ENCODE measurements around the gene CCDC24. TPM values are rescaled to one million over a fixed set of nuclear protein-coding genes. Genes with fewer than 3 reads are reported as not detected.

The CCDC24 gene
- total and polyA plus RNA-seq, 9 of the 15 experiments (the other 6 are each of a cell fraction or from before 2014, with no cell fraction given) = 0.31 to 4.5 (median 1.5) TPM

DNA sequence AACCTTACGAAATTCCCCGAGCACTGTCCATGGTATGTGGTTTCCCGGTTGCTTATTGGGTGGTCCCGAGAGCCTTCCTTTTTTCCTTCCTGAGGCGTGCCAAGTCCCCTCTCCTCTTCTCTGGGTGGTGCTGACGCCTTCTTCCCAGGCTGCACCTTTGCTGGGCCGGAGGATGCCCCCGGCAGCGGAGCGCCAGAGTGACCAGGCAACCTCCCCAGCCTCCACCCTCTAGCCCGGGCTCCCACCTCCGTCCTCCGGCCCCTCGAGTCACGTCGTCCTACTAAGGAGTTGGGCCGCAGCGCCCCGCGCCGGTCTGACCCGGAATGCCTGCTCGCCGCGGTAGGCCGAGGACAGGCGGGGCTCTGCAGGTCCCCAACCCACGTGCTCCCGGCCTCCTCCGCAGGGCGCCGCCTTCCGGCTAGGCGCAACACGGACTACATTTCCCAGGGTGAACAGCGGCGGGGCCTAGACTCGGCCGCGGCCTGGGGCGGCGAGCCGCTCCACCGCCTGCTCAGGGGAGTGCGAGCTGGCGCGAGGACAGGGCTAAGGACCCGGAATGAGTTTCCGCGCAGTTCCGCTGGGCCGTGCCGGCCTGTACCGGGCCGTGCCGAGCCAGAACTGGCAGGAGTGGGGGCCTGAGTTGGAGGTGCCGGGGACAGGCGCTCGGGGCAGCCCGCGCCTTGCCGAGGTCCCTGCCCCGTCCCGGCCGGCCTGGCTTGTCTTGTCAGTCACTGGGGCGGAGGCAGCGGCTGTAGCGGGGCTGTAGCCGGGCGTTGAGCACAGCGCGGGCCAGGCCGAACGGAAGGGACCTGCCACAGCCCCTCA is 45.0 kb upstream of the CCDC24 start, which contains the start of gene IPO13 (continued):
- TF ChIP-seq, protein P1, sequence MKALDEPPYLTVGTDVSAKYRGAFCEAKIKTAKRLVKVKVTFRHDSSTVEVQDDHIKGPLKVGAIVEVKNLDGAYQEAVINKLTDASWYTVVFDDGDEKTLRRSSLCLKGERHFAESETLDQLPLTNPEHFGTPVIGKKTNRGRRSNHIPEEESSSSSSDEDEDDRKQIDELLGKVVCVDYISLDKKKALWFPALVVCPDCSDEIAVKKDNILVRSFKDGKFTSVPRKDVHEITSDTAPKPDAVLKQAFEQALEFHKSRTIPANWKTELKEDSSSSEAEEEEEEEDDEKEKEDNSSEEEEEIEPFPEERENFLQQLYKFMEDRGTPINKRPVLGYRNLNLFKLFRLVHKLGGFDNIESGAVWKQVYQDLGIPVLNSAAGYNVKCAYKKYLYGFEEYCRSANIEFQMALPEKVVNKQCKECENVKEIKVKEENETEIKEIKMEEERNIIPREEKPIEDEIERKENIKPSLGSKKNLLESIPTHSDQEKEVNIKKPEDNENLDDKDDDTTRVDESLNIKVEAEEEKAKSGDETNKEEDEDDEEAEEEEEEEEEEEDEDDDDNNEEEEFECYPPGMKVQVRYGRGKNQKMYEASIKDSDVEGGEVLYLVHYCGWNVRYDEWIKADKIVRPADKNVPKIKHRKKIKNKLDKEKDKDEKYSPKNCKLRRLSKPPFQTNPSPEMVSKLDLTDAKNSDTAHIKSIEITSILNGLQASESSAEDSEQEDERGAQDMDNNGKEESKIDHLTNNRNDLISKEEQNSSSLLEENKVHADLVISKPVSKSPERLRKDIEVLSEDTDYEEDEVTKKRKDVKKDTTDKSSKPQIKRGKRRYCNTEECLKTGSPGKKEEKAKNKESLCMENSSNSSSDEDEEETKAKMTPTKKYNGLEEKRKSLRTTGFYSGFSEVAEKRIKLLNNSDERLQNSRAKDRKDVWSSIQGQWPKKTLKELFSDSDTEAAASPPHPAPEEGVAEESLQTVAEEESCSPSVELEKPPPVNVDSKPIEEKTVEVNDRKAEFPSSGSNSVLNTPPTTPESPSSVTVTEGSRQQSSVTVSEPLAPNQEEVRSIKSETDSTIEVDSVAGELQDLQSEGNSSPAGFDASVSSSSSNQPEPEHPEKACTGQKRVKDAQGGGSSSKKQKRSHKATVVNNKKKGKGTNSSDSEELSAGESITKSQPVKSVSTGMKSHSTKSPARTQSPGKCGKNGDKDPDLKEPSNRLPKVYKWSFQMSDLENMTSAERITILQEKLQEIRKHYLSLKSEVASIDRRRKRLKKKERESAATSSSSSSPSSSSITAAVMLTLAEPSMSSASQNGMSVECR (CRISPR knock-in tag; IDR thresholded peaks at IDR 0.05) = peak; percentile 99
- 0 out of 2 replicates have a peak, but pooled peaks have one; percentile 76 for TF ChIP-seq ZNF232 (CRISPR knock-in tag; IDR thresholded peaks at IDR 0.05)
- no peak for TF ChIP-seq SRSF1 (IDR thresholded peaks at IDR 0.05; ENCODE audit: low read depth, low read length)
- TF ChIP-seq NR2F6 (CRISPR knock-in tag; IDR thresholded peaks at IDR 0.05) = no peak
- TF ChIP-seq RAD21 (CRISPR knock-in tag; conservative IDR thresholded peaks at IDR 0.05 in 1 of 2, IDR thresholded peaks at IDR 0.05 in 1 of 2) = peak; percentile 67 to 76
- TF ChIP-seq, protein P2, sequence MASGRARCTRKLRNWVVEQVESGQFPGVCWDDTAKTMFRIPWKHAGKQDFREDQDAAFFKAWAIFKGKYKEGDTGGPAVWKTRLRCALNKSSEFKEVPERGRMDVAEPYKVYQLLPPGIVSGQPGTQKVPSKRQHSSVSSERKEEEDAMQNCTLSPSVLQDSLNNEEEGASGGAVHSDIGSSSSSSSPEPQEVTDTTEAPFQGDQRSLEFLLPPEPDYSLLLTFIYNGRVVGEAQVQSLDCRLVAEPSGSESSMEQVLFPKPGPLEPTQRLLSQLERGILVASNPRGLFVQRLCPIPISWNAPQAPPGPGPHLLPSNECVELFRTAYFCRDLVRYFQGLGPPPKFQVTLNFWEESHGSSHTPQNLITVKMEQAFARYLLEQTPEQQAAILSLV (tag; IDR thresholded peaks at IDR 0.05) = no peak
- TF ChIP-seq POLR2AphosphoS5 (IDR thresholded peaks at IDR 0.05; ENCODE audit: control insufficient read depth, insufficient read depth, low read depth, low read length) = peak; percentile 59; the same call in 1 of the 2 replicates
- TF ChIP-seq, protein P3, sequence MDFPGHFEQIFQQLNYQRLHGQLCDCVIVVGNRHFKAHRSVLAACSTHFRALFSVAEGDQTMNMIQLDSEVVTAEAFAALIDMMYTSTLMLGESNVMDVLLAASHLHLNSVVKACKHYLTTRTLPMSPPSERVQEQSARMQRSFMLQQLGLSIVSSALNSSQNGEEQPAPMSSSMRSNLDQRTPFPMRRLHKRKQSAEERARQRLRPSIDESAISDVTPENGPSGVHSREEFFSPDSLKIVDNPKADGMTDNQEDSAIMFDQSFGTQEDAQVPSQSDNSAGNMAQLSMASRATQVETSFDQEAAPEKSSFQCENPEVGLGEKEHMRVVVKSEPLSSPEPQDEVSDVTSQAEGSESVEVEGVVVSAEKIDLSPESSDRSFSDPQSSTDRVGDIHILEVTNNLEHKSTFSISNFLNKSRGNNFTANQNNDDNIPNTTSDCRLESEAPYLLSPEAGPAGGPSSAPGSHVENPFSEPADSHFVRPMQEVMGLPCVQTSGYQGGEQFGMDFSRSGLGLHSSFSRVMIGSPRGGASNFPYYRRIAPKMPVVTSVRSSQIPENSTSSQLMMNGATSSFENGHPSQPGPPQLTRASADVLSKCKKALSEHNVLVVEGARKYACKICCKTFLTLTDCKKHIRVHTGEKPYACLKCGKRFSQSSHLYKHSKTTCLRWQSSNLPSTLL (IDR thresholded peaks at IDR 0.05) = no peak
- peak; percentile 95 for TF ChIP-seq CTBP1 (IDR thresholded peaks at IDR 0.05; ENCODE audit: borderline replicate concordance)
- TF ChIP-seq GTF2F1 (IDR thresholded peaks at IDR 0.05; ENCODE audit: low read depth, low read length) = no peak
- TF ChIP-seq, protein P4, sequence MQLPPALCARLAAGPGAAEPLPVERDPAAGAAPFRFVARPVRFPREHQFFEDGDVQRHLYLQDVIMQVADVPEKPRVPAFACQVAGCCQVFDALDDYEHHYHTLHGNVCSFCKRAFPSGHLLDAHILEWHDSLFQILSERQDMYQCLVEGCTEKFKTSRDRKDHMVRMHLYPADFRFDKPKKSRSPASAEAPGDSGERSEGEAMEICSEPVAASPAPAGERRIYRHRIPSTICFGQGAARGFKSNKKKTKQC (CRISPR knock-in tag; IDR thresholded peaks at IDR 0.05) = peak; percentile 67; the same call in 1 of the 2 replicates
- peak; percentile 95 for TF ChIP-seq TARDBP (IDR thresholded peaks at IDR 0.05)
- 0 out of 2 replicates have a peak, but pooled peaks have one; percentile 64 for TF ChIP-seq MEF2D (tag; conservative IDR thresholded peaks at IDR 0.05; ENCODE audit: low read depth)
- TF ChIP-seq ZFP36 (IDR thresholded peaks at IDR 0.05; ENCODE audit: low read depth, low read length, partially characterized antibody) = peak; percentile 16
- TF ChIP-seq EP300 (IDR thresholded peaks at IDR 0.05; ENCODE audit: low read length) = peak; percentile 18; the same call in 1 of the 2 replicates
- TF ChIP-seq, protein P5, sequence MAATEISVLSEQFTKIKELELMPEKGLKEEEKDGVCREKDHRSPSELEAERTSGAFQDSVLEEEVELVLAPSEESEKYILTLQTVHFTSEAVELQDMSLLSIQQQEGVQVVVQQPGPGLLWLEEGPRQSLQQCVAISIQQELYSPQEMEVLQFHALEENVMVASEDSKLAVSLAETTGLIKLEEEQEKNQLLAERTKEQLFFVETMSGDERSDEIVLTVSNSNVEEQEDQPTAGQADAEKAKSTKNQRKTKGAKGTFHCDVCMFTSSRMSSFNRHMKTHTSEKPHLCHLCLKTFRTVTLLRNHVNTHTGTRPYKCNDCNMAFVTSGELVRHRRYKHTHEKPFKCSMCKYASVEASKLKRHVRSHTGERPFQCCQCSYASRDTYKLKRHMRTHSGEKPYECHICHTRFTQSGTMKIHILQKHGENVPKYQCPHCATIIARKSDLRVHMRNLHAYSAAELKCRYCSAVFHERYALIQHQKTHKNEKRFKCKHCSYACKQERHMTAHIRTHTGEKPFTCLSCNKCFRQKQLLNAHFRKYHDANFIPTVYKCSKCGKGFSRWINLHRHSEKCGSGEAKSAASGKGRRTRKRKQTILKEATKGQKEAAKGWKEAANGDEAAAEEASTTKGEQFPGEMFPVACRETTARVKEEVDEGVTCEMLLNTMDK (IDR thresholded peaks at IDR 0.05; ENCODE audit: borderline replicate concordance, insufficient read depth, low read depth, low read length, poor library complexity, severe bottlenecking) = peak; percentile 84
